NCI-H2107 treated with DMSO at 0.1 percent for 48 hours (cell line): ENCODE data around the gene AGFG2.
"Not testable (repeated sequence)": the region's sequence is repeated elsewhere in the genome, so short reads cannot be mapped to it uniquely, and the experiment has no call there.

Experiments used
- DNase-seq: peaks from one replicate; lab custom pipeline; 2025; ENCODE audit not compliant: unreplicated experiment; lab: John Stamatoyannopoulos, UW

Gene AGFG2

GRCh38 chr7:100519580-100519979 lies 19.4 kb upstream of the AGFG2 start:
- no peak for DNase-seq

- no peak for DNase-seq
Observed at GRCh38 chr7:100520138-100520537, 18.9 kb upstream of the AGFG2 start.

- DNase-seq = no peak
Observed at GRCh38 chr7:100521076-100521475, 17.9 kb upstream of the AGFG2 start.

GRCh38 chr7:100521909-100522593 lies 17.0 kb upstream of the AGFG2 start:
- DNase-seq = not testable (repeated sequence)

- DNase-seq = not testable (repeated sequence)
Observed at GRCh38 chr7:100523192-100523591, 15.8 kb upstream of the AGFG2 start.

GRCh38 chr7:100528108-100528866 lies 10.7 kb upstream of the AGFG2 start:
- DNase-seq = not testable (repeated sequence)

GRCh38 chr7:100532165-100533022 lies 6.6 kb upstream of the AGFG2 start:
- DNase-seq = no peak

- not testable (repeated sequence) for DNase-seq
Observed at GRCh38 chr7:100535982-100536381, 3.0 kb upstream of the AGFG2 start.

- DNase-seq = not testable (repeated sequence)
Observed at GRCh38 chr7:100536695-100537094, 2.3 kb upstream of the AGFG2 start.

GRCh38 chr7:100538348-100538653 lies 702 bp upstream of the AGFG2 start:
- no peak for DNase-seq

GRCh38 chr7:100539436-100540006 lies 518 bp downstream of the AGFG2 start:
- DNase-seq = no peak

- no peak for DNase-seq
Observed at GRCh38 chr7:100540073-100540723, 1.2 kb downstream of the AGFG2 start.

GRCh38 chr7:100541309-100541708 lies 2.3 kb downstream of the AGFG2 start:
- not testable (repeated sequence) for DNase-seq

- DNase-seq = no peak
Observed at GRCh38 chr7:100543586-100543985, 4.6 kb downstream of the AGFG2 start.

- DNase-seq = no peak
Observed at GRCh38 chr7:100544386-100544785, 5.4 kb downstream of the AGFG2 start.

- no peak for DNase-seq
Observed at GRCh38 chr7:100544967-100545359, 6.0 kb downstream of the AGFG2 start.

- DNase-seq = no peak
Observed at GRCh38 chr7:100545360-100546128, 6.5 kb downstream of the AGFG2 start.

- peak; percentile 60 for DNase-seq
Observed at GRCh38 chr7:100546129-100546925, 7.3 kb downstream of the AGFG2 start.
